WTC11 (cell line): ENCODE measurements around the gene GJD2.

ENCODE experiments used
- CTCF ChIP-seq: fragments of 200-600 bp; IDR thresholded peaks from 2 replicates; pipeline ENCODE4 v1.8.0; 2022; ENCODE audit warnings: antibody characterized with exemption
- MAX ChIP-seq: sonication (generic); formaldehyde crosslinking; IDR thresholded peaks from 2 replicates; pipeline ENCODE4 v1.8.0; 2022; ENCODE audit warnings: mild to moderate bottlenecking, missing genetic modification reagents
- MXD4 ChIP-seq: fragments of 250-450 bp; sonication (Bioruptor Pico); IDR thresholded peaks from 2 replicates; pipeline ENCODE4 v1.8.0; 2021; ENCODE audit warnings: mild to moderate bottlenecking, moderate library complexity, borderline replicate concordance
- SMAD3 ChIP-seq: sonication (generic); formaldehyde crosslinking; IDR thresholded peaks from 2 replicates; pipeline ENCODE4 v1.8.0; 2022; ENCODE audit warnings: missing genetic modification reagents, mild to moderate bottlenecking, borderline replicate concordance
- SOX15 ChIP-seq: fragments of 250-450 bp; sonication (Bioruptor Pico); IDR thresholded peaks from 2 replicates; pipeline ENCODE4 v1.9.0; 2021; ENCODE audit warnings: mild to moderate bottlenecking
- SP1 ChIP-seq: sonication (generic); formaldehyde crosslinking; conservative IDR thresholded peaks from 2 replicates; pipeline ENCODE4 v1.8.1; 2022; ENCODE audit warnings: missing genetic modification reagents
- USF1 ChIP-seq: sonication (generic); formaldehyde crosslinking; IDR thresholded peaks from 2 replicates; pipeline ENCODE4 v1.8.0; 2022; ENCODE audit warnings: mild to moderate bottlenecking, missing genetic modification reagents
- ZNF121 ChIP-seq: sonication (generic); formaldehyde crosslinking; IDR thresholded peaks from 2 replicates; pipeline ENCODE4 v1.8.0; 2023; ENCODE audit warnings: missing genetic modification reagents
- ZNF423 ChIP-seq: fragments of 250-450 bp; sonication (Bioruptor Pico); IDR thresholded peaks from 2 replicates; pipeline ENCODE4 v2.1.2; 2022; ENCODE audit warnings: mild to moderate bottlenecking, moderate library complexity

GRCh38 chr15:34760909-34761308 lies 6.1 kb upstream of the GJD2 start:
- no peak for TF ChIP-seq ZNF423 (CRISPR knock-in tag)
- no peak for TF ChIP-seq SMAD3 (CRISPR knock-in tag)
- TF ChIP-seq SP1 = no peak
- TF ChIP-seq CTCF = no peak
- no peak for TF ChIP-seq ZNF121 (CRISPR knock-in tag)
- TF ChIP-seq SOX15 (CRISPR knock-in tag) = no peak
- TF ChIP-seq MAX = no peak
- TF ChIP-seq MXD4 = no peak
- no peak for TF ChIP-seq USF1 (CRISPR knock-in tag)
